Common myeloid progenitor, CD34-positive (primary cell): ENCODE measurements around the gene TMEM247.

Experiments used
- CTCF ChIA-PET: fragments of 350-600 bp; sonication (Branson Sonifier 250); formaldehyde crosslinking; loops from one replicate; lab custom pipeline; 2021; ENCODE audit warnings: antibody characterized with exemption; lab: Charles Lee
- POLR2A ChIA-PET: fragments of 350-600 bp; sonication (Branson Sonifier 250); formaldehyde crosslinking; loops from one replicate; lab custom pipeline; 2021; ENCODE audit warnings: antibody characterized with exemption; lab: Charles Lee
- DNase-seq, 3 donors: peaks; one replicate each; pipeline versions ENCODE4 v3.0.0 to v3.0.0-alpha.2; 2013
- H3K27ac ChIP-seq, 2 experiments: 1 replicate in 1 of 2; 2 replicates in 1 of 2; pipeline ENCODE4 v1.7.0; 2013; ENCODE audit warnings: inconsistent platforms in 2 of 2, low read length in 2 of 2, mild to moderate bottlenecking in 2 of 2, low read depth in 1 of 2, moderate library complexity in 1 of 2; ENCODE audit not compliant: severe bottlenecking in 2 of 2, insufficient read depth in 1 of 2, poor library complexity in 1 of 2
- H3K27me3 ChIP-seq, 5 experiments: replicated peaks in 2 of 5; 1 replicate in 3 of 5; 2 replicates in 2 of 5; pipeline versions ENCODE4 v1.6.1 to v1.7.0; 2013; ENCODE audit warnings: low read length in 4 of 5, mild to moderate bottlenecking in 2 of 5, moderate library complexity in 2 of 5, inconsistent platforms in 1 of 5; ENCODE audit not compliant: insufficient read depth in 5 of 5, control insufficient read depth in 4 of 5
- H3K36me3 ChIP-seq, 4 experiments: 1 replicate in 2 of 4; 2 replicates in 2 of 4; pipeline versions ENCODE4 v1.6.1 to v1.7.0; 2013; ENCODE audit warnings: low read length in 3 of 4, control low read depth in 1 of 4, mild to moderate bottlenecking in 1 of 4; ENCODE audit not compliant: control insufficient read depth in 4 of 4, insufficient read depth in 4 of 4
- H3K4me1 ChIP-seq, 4 experiments: 1 replicate in 3 of 4; 2 replicates in 1 of 4; pipeline versions ENCODE4 v1.6.1 to v1.7.1; 2013; ENCODE audit warnings: low read length in 3 of 4, mild to moderate bottlenecking in 3 of 4, control low read depth in 1 of 4, inconsistent platforms in 1 of 4, moderate library complexity in 1 of 4; ENCODE audit not compliant: control insufficient read depth in 4 of 4, insufficient read depth in 4 of 4; ENCODE audit errors: control extremely low read depth in 1 of 4
- H3K4me3 ChIP-seq, 7 experiments: 1 replicate in 4 of 7; 2 replicates in 3 of 7; pipeline versions ENCODE4 v1.5.1 to v1.7.0; 2013; ENCODE audit warnings: mild to moderate bottlenecking in 7 of 7, low read length in 6 of 7, moderate library complexity in 6 of 7, inconsistent platforms in 2 of 7, low read depth in 2 of 7, control low read depth in 1 of 7; ENCODE audit not compliant: insufficient read depth in 4 of 7, control insufficient read depth in 1 of 7; ENCODE audit errors: extremely low read depth in 1 of 7
- H3K9me3 ChIP-seq, 5 experiments: 1 replicate in 4 of 5; 2 replicates in 1 of 5; pipeline versions ENCODE4 v1.6.1 to v1.7.1; 2013; ENCODE audit warnings: low read length in 4 of 5, mild to moderate bottlenecking in 2 of 5, inconsistent platforms in 1 of 5, low read depth in 1 of 5, moderate library complexity in 1 of 5; ENCODE audit not compliant: control insufficient read depth in 4 of 5, insufficient read depth in 2 of 5; ENCODE audit errors: control extremely low read depth in 1 of 5
- WGBS: methylation state at CpG from one replicate; pipeline ENCODE4 v1.1.5; 2013; ENCODE audit not compliant: insufficient coverage; 5-methylcytosine and 5-hydroxymethylcytosine counted together

Gene TMEM247

GRCh38 chr2:46458763-46459500 is 20.4 kb upstream of the TMEM247 start:
- H3K9me3 ChIP-seq: no peaks in the 10 kb centered on the region
- no peak overlapping the region for H3K4me3 ChIP-seq
- ChIA-PET POLR2A (no interaction called here), CTCF (interaction anchor here (0.5 to 2.6 kb wide), 9 partner anchors 10 to 466 kb away, joined by 3 to 17 read pairs (median 3); no protein-coding TSS in a partner anchor)
- WGBS: 95% methylated on average over 9 of the region's 9 CpGs
- no peaks in the 10 kb centered on the region for H3K36me3 ChIP-seq
- peaks cover 0 to 41% (median 17%) of the 10 kb centered on the region in 4 experiments for H3K4me1 ChIP-seq
- DNase-seq: no peak
- H3K27ac ChIP-seq: no peak overlapping the region
- no peaks in the 10 kb centered on the region for H3K27me3 ChIP-seq

- POLR2A ChIA-PET: no interaction called here
- 55% methylated on average over 5 of the region's 5 CpGs for WGBS
Measured at GRCh38 chr2:46459694-46460093, 19.7 kb upstream of the TMEM247 start.

GRCh38 chr2:46460241-46460921 is 19.0 kb upstream of the TMEM247 start:
- ChIA-PET CTCF (interaction anchor here (0.6 to 3.4 kb wide), 13 partner anchors 15 to 468 kb away, joined by 3 to 17 read pairs (median 3); no protein-coding TSS in a partner anchor), POLR2A (no interaction called here)
- H3K36me3 ChIP-seq: no peaks in the 10 kb centered on the region
- peaks cover 0 to 45% (median 17%) of the 10 kb centered on the region in 4 experiments for H3K4me1 ChIP-seq
- 76% methylated on average over 11 of the region's 16 CpGs for WGBS
- no peak overlapping the region for H3K27ac ChIP-seq
- H3K27me3 ChIP-seq: no peaks in the 10 kb centered on the region
- DNase-seq: no peak
- no peak overlapping the region for H3K4me3 ChIP-seq
- H3K9me3 ChIP-seq: no peaks in the 10 kb centered on the region

More at GRCh38 chr2:46459694-46460093, 19.7 kb upstream of the TMEM247 start:
- H3K9me3 ChIP-seq: no peaks in the 10 kb centered on the region
- peaks cover 0 to 45% (median 17%) of the 10 kb centered on the region in 4 experiments for H3K4me1 ChIP-seq
- H3K27me3 ChIP-seq: no peaks in the 10 kb centered on the region
- H3K27ac ChIP-seq: no peak overlapping the region
- H3K4me3 ChIP-seq: no peak overlapping the region
- CTCF ChIA-PET: interaction anchor here (0.8 to 2.6 kb wide), 10 partner anchors 9 to 467 kb away, joined by 3 to 17 read pairs (median 3); no protein-coding TSS in a partner anchor
- H3K36me3 ChIP-seq: no peaks in the 10 kb centered on the region
- no peak for DNase-seq

GRCh38 chr2:46461011-46461674 is 18.2 kb upstream of the TMEM247 start:
- Histone ChIP-seq H3K4me3 (peak overlapping the region in 5 of 7 experiments; percentile 20 to 68 (median 43)), H3K36me3 (no peaks in the 10 kb centered on the region), H3K9me3 (no peaks in the 10 kb centered on the region), H3K27me3 (no peaks in the 10 kb centered on the region), H3K4me1 (peaks cover 0 to 45% (median 17%) of the 10 kb centered on the region in 4 experiments), H3K27ac (peak overlapping the region in 1 of 2 experiments; percentile 65)
- 21% methylated on average over 8 of the region's 8 CpGs for WGBS
- POLR2A ChIA-PET: no interaction called here
- DNase-seq: peak; percentile 58 to 66 (median 60)
- CTCF ChIA-PET: interaction anchor here (0.6 to 3.4 kb wide), 13 partner anchors 9 to 468 kb away, joined by 3 to 16 read pairs (median 5); no protein-coding TSS in a partner anchor

GRCh38 chr2:46461709-46462171 is 17.6 kb upstream of the TMEM247 start:
- peak overlapping the region in 1 of 2 experiments; percentile 65 for H3K27ac ChIP-seq
- no peaks in the 10 kb centered on the region for H3K9me3 ChIP-seq
- H3K4me3 ChIP-seq: peak overlapping the region in 6 of 7 experiments; percentile 20 to 68 (median 43)
- no peaks in the 10 kb centered on the region for H3K27me3 ChIP-seq
- H3K4me1 ChIP-seq: peaks cover 0 to 45% (median 17%) of the 10 kb centered on the region in 4 experiments
- ChIA-PET POLR2A (no interaction called here), CTCF (interaction anchor here (1.3 to 3.4 kb wide), 11 partner anchors 9 to 469 kb away, joined by 3 to 16 read pairs (median 5); no protein-coding TSS in a partner anchor)
- no peaks in the 10 kb centered on the region for H3K36me3 ChIP-seq
- peak; percentile 65 to 88 (median 87) for DNase-seq
- WGBS: 0% methylated on average over 7 of the region's 7 CpGs

- Histone ChIP-seq H3K4me3 (no peak overlapping the region), H3K27me3 (no peaks in the 10 kb centered on the region), H3K36me3 (no peaks in the 10 kb centered on the region), H3K4me1 (peaks cover 0 to 45% (median 17%) of the 10 kb centered on the region in 4 experiments), H3K9me3 (no peaks in the 10 kb centered on the region), H3K27ac (no peak overlapping the region)
- DNase-seq: no peak
- POLR2A ChIA-PET: no interaction called here
- 100% methylated on average over 2 of the region's 3 CpGs for WGBS
- CTCF ChIA-PET: interaction anchor here (0.8 to 3.4 kb wide), 11 partner anchors 8 to 458 kb away, joined by 3 to 16 read pairs (median 4); no protein-coding TSS in a partner anchor
Measured at GRCh38 chr2:46462936-46463335, 16.4 kb upstream of the TMEM247 start.
